ENCODE results near the gene PPA2. TPM values are rescaled to one million over a fixed set of nuclear protein-coding genes. Genes with fewer than 3 reads are reported as not detected.

PPA2 gene
- polyA plus RNA-seq, 2 donors, result 50.2 to 86.8 TPM

DNA sequence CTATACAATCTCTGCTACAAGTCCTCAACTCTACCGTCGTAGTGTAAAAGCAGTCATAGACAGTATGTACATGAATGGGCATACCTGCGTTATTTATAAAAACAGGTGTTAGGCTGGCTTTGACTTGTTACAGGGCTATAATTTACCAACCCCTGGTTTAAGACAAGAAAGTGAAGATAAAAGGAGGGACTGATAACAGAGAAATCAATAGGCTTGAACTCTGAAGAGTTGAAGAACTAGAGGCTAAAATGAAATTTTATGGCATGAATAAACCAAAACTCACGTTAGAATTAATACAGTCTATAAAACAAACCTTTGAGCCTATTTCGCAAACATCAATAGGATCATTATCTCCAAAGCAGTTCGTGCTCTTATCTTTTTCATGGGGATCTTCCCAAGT is 36.2 kb downstream of the PPA2 start:
- H3K9me3 ChIP-seq (ENCODE audit: control insufficient read depth in 2 of 2, insufficient read depth in 1 of 2, low read depth in 1 of 2, low read length in 1 of 2), result no peaks in the 10 kb centered on the region
- H3K27ac ChIP-seq (ENCODE audit: low read depth in 2 of 2, low read length in 1 of 2), result no peak overlapping the region
- WGBS, 2 donors, result 93 to 97% methylated on average over 6 of the region's 6 CpGs
- no peaks in the 10 kb centered on the region for H3K36me3 ChIP-seq (ENCODE audit: control insufficient read depth in 2 of 2, insufficient read depth in 2 of 2, low read length in 1 of 2)
- H3K4me3 ChIP-seq (ENCODE audit: low read depth in 1 of 2, low read length in 2 of 2), result no peak overlapping the region
- H3K27me3 ChIP-seq (ENCODE audit: control insufficient read depth in 1 of 2, insufficient read depth in 2 of 2, low read length in 2 of 2), result no peaks in the 10 kb centered on the region
- H3K4me1 ChIP-seq (ENCODE audit: control insufficient read depth in 2 of 2, insufficient read depth in 2 of 2, low read length in 1 of 2), result no peaks in the 10 kb centered on the region

DNA sequence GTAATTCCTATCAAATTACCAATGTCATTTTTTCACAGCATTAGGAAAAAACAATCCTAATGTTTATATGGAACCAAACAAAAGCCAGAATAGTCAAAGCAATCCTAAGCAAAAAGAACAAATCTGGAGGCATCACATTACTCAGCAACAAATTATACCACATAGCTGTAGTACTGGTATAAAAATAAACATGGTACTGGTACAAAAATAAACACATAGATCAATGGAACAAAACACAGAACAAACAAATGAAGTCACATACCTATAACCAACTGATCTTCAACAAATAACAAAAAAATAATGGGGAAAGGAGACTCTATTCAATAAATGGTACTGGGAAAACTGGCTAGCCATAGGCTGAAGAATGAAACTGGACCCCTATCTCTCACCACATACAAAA is 37.4 kb downstream of the PPA2 start:
- H3K4me1 ChIP-seq (ENCODE audit: control insufficient read depth in 2 of 2, insufficient read depth in 2 of 2, low read length in 1 of 2), result no peaks in the 10 kb centered on the region
- no peak overlapping the region for H3K4me3 ChIP-seq (ENCODE audit: low read depth in 1 of 2, low read length in 2 of 2)
- H3K9me3 ChIP-seq (ENCODE audit: control insufficient read depth in 2 of 2, insufficient read depth in 1 of 2, low read depth in 1 of 2, low read length in 1 of 2), result no peaks in the 10 kb centered on the region
- no peak overlapping the region for H3K27ac ChIP-seq (ENCODE audit: low read depth in 2 of 2, low read length in 1 of 2)
- no peaks in the 10 kb centered on the region for H3K27me3 ChIP-seq (ENCODE audit: control insufficient read depth in 1 of 2, insufficient read depth in 2 of 2, low read length in 2 of 2)
- H3K36me3 ChIP-seq (ENCODE audit: control insufficient read depth in 2 of 2, insufficient read depth in 2 of 2, low read length in 1 of 2), result no peaks in the 10 kb centered on the region

GRCh38 chr4:105434940-105435339 is 38.9 kb downstream of the PPA2 start:
- H3K27me3 ChIP-seq (ENCODE audit: control insufficient read depth in 1 of 2, insufficient read depth in 2 of 2, low read length in 2 of 2), result no peaks in the 10 kb centered on the region
- H3K4me3 ChIP-seq (ENCODE audit: low read depth in 1 of 2, low read length in 2 of 2), result no peak overlapping the region
- H3K27ac ChIP-seq (ENCODE audit: low read depth in 2 of 2, low read length in 1 of 2), result no peak overlapping the region
- no peaks in the 10 kb centered on the region for H3K4me1 ChIP-seq (ENCODE audit: control insufficient read depth in 2 of 2, insufficient read depth in 2 of 2, low read length in 1 of 2)
- H3K36me3 ChIP-seq (ENCODE audit: control insufficient read depth in 2 of 2, insufficient read depth in 2 of 2, low read length in 1 of 2), result no peaks in the 10 kb centered on the region
- 94 to 100% methylated on average over 3 of the region's 3 CpGs for WGBS, 2 donors
- H3K9me3 ChIP-seq (ENCODE audit: control insufficient read depth in 2 of 2, insufficient read depth in 1 of 2, low read depth in 1 of 2, low read length in 1 of 2), result no peaks in the 10 kb centered on the region

GRCh38 chr4:105433421-105433820 is 40.4 kb downstream of the PPA2 start:
- Histone ChIP-seq H3K36me3 (ENCODE audit: control insufficient read depth in 2 of 2, insufficient read depth in 2 of 2, low read length in 1 of 2) (no peaks in the 10 kb centered on the region), H3K27me3 (ENCODE audit: control insufficient read depth in 1 of 2, insufficient read depth in 2 of 2, low read length in 2 of 2) (no peaks in the 10 kb centered on the region), H3K4me3 (ENCODE audit: low read depth in 1 of 2, low read length in 2 of 2) (no peak overlapping the region), H3K4me1 (ENCODE audit: control insufficient read depth in 2 of 2, insufficient read depth in 2 of 2, low read length in 1 of 2) (no peaks in the 10 kb centered on the region), H3K9me3 (ENCODE audit: control insufficient read depth in 2 of 2, insufficient read depth in 1 of 2, low read depth in 1 of 2, low read length in 1 of 2) (no peaks in the 10 kb centered on the region), H3K27ac (ENCODE audit: low read depth in 2 of 2, low read length in 1 of 2) (no peak overlapping the region)
- 68 to 81% methylated on average over 3 of the region's 3 CpGs for WGBS, 2 donors

- H3K9me3 ChIP-seq (ENCODE audit: control insufficient read depth in 2 of 2, insufficient read depth in 1 of 2, low read depth in 1 of 2, low read length in 1 of 2), result no peaks in the 10 kb centered on the region
- H3K4me1 ChIP-seq (ENCODE audit: control insufficient read depth in 2 of 2, insufficient read depth in 2 of 2, low read length in 1 of 2), result no peaks in the 10 kb centered on the region
- H3K27me3 ChIP-seq (ENCODE audit: control insufficient read depth in 1 of 2, insufficient read depth in 2 of 2, low read length in 2 of 2), result no peaks in the 10 kb centered on the region
- no peak overlapping the region for H3K4me3 ChIP-seq (ENCODE audit: low read depth in 1 of 2, low read length in 2 of 2)
- 94 to 96% methylated on average over 4 of the region's 4 CpGs for WGBS, 2 donors
- H3K36me3 ChIP-seq (ENCODE audit: control insufficient read depth in 2 of 2, insufficient read depth in 2 of 2, low read length in 1 of 2), result no peaks in the 10 kb centered on the region
- H3K27ac ChIP-seq (ENCODE audit: low read depth in 2 of 2, low read length in 1 of 2), result no peak overlapping the region
Measured at GRCh38 chr4:105432438-105432837, 41.4 kb downstream of the PPA2 start.

- 3 to 25% methylated on average over 1 of the region's 1 CpG for WGBS, 2 donors
- peaks cover 5% of the 10 kb centered on the region in 2 donors for H3K36me3 ChIP-seq (ENCODE audit: control insufficient read depth in 2 of 2, insufficient read depth in 2 of 2, low read length in 1 of 2)
Measured at GRCh38 chr4:105430811-105431210, 43.1 kb downstream of the PPA2 start.

DNA sequence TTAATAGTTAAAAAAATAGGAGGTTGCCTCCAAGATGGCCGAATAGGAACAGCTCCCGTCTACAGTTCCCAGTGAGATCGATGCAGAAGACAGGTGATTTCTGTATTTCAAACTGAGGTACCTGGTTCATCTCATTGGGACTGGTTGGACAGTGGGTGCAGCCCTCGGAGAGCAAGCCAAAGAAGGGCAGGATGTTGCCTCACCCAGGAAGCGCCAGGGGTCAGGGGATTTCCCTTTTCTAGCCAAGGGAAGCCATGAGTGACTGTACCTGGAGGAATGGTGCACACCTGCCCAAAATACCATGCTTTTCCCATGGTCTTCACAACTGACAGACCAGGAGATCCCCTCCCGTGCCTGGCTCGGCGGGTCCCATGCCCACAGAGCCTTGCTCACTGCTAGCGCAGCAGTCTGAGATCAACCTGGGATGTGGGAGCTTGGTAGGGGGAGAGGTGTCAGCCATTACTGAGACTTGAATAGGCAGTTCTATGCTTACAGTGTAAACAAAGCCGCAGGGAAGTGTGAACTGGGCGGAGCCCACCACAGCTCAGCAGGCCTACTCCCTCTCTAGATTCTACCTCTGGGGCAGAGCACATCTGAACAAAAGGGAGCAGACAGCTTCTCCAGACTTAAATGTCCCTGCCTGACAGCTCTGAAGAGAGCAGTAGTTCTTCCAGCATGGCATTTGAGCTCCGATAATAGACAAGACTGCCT is 47.5 kb downstream of the PPA2 start:
- Histone ChIP-seq H3K9me3 (ENCODE audit: control insufficient read depth in 2 of 2, insufficient read depth in 1 of 2, low read depth in 1 of 2, low read length in 1 of 2) (no peaks in the 10 kb centered on the region), H3K4me3 (ENCODE audit: low read depth in 1 of 2, low read length in 2 of 2) (no peak overlapping the region), H3K27me3 (ENCODE audit: control insufficient read depth in 1 of 2, insufficient read depth in 2 of 2, low read length in 2 of 2) (no peaks in the 10 kb centered on the region), H3K27ac (ENCODE audit: low read depth in 2 of 2, low read length in 1 of 2) (no peak overlapping the region), H3K36me3 (ENCODE audit: control insufficient read depth in 2 of 2, insufficient read depth in 2 of 2, low read length in 1 of 2) (peaks cover 5% of the 10 kb centered on the region in 2 donors), H3K4me1 (ENCODE audit: control insufficient read depth in 2 of 2, insufficient read depth in 2 of 2, low read length in 1 of 2) (no peaks in the 10 kb centered on the region)
- 89 to 92% methylated on average over 12 of the region's 12 CpGs for WGBS, 2 donors

More at GRCh38 chr4:105430811-105431210, 43.1 kb downstream of the PPA2 start:
- Histone ChIP-seq H3K27me3 (ENCODE audit: control insufficient read depth in 1 of 2, insufficient read depth in 2 of 2, low read length in 2 of 2) (no peaks in the 10 kb centered on the region), H3K27ac (ENCODE audit: low read depth in 2 of 2, low read length in 1 of 2) (no peak overlapping the region), H3K4me3 (ENCODE audit: low read depth in 1 of 2, low read length in 2 of 2) (no peak overlapping the region), H3K9me3 (ENCODE audit: control insufficient read depth in 2 of 2, insufficient read depth in 1 of 2, low read depth in 1 of 2, low read length in 1 of 2) (no peaks in the 10 kb centered on the region), H3K4me1 (ENCODE audit: control insufficient read depth in 2 of 2, insufficient read depth in 2 of 2, low read length in 1 of 2) (no peaks in the 10 kb centered on the region)

DNA sequence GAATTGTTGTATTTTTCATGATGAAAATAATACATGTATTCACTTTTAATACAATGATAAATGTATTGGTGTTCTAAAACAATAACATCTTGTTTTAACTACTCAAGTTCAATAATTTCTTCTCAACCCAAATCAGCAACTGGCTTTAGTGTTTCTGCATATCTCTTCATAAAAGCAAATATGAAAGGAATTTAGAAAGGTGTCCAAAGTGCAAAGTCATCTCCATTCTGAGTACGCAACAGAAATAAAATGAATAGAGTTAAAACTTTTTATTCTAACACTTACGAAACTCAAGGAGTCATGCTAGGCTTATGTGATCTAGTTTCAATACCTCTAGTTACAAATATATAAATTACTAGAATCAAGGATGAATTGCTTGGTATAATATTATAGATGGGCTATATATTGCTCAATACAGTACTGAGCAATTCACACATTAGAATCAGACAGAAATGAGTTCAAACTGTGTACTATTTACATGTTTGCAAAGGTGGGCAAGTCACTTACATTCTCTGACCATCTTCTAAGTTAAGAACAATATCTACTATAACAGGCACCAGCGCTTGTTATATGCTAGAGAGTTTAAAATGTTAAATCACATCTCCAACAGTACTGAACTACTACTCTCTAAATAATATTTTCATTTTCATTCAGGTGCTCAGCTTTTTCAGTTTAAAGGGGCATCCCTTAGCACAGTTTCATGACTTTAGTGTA is 51.5 kb downstream of the PPA2 start:
- peaks cover 5% of the 10 kb centered on the region in 2 donors for H3K36me3 ChIP-seq (ENCODE audit: control insufficient read depth in 2 of 2, insufficient read depth in 2 of 2, low read length in 1 of 2)
- 66 to 80% methylated on average over 3 of the region's 3 CpGs for WGBS, 2 donors
- no peak overlapping the region for H3K4me3 ChIP-seq (ENCODE audit: low read depth in 1 of 2, low read length in 2 of 2)
- no peaks in the 10 kb centered on the region for H3K27me3 ChIP-seq (ENCODE audit: control insufficient read depth in 1 of 2, insufficient read depth in 2 of 2, low read length in 2 of 2)
- H3K9me3 ChIP-seq (ENCODE audit: control insufficient read depth in 2 of 2, insufficient read depth in 1 of 2, low read depth in 1 of 2, low read length in 1 of 2), result no peaks in the 10 kb centered on the region
- H3K4me1 ChIP-seq (ENCODE audit: control insufficient read depth in 2 of 2, insufficient read depth in 2 of 2, low read length in 1 of 2), result no peaks in the 10 kb centered on the region
- H3K27ac ChIP-seq (ENCODE audit: low read depth in 2 of 2, low read length in 1 of 2), result no peak overlapping the region

DNA sequence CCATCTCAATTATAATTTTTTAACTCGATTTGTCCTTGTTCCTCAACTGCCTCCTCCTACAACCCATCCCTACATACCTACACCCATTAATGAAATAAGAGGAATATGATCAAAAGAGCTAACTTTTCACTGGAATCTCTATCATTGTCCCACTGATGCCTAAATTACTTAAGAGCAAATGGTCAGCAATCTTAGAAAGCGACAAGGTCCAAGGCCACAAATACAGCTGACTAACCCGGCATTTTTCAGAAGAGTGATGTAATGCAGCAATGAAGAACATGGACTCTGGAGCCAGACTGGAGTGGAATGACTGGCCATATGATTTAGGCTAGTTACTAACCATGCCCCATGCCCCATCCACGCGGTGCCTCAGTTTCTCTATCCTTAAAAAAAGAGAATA is 56.2 kb downstream of the PPA2 start:
- no peaks in the 10 kb centered on the region for H3K27me3 ChIP-seq (ENCODE audit: control insufficient read depth in 1 of 2, insufficient read depth in 2 of 2, low read length in 2 of 2)
- H3K36me3 ChIP-seq (ENCODE audit: control insufficient read depth in 2 of 2, insufficient read depth in 2 of 2, low read length in 1 of 2), result peaks cover 0 to 14% of the 10 kb centered on the region in 2 donors
- WGBS, 2 donors, result 90 to 95% methylated on average over 5 of the region's 5 CpGs
- H3K4me3 ChIP-seq (ENCODE audit: low read depth in 1 of 2, low read length in 2 of 2), result no peak overlapping the region
- no peaks in the 10 kb centered on the region for H3K4me1 ChIP-seq (ENCODE audit: control insufficient read depth in 2 of 2, insufficient read depth in 2 of 2, low read length in 1 of 2)
- H3K27ac ChIP-seq (ENCODE audit: low read depth in 2 of 2, low read length in 1 of 2), result no peak overlapping the region
- H3K9me3 ChIP-seq (ENCODE audit: control insufficient read depth in 2 of 2, insufficient read depth in 1 of 2, low read depth in 1 of 2, low read length in 1 of 2), result no peaks in the 10 kb centered on the region

GRCh38 chr4:105415281-105415744 is 58.5 kb downstream of the PPA2 start:
- no peak overlapping the region for H3K27ac ChIP-seq (ENCODE audit: low read depth in 2 of 2, low read length in 1 of 2)
- 96 to 97% methylated on average over 12 of the region's 12 CpGs for WGBS, 2 donors
- H3K27me3 ChIP-seq (ENCODE audit: control insufficient read depth in 1 of 2, insufficient read depth in 2 of 2, low read length in 2 of 2), result no peaks in the 10 kb centered on the region
- H3K9me3 ChIP-seq (ENCODE audit: control insufficient read depth in 2 of 2, insufficient read depth in 1 of 2, low read depth in 1 of 2, low read length in 1 of 2), result no peaks in the 10 kb centered on the region
- no peaks in the 10 kb centered on the region for H3K4me1 ChIP-seq (ENCODE audit: control insufficient read depth in 2 of 2, insufficient read depth in 2 of 2, low read length in 1 of 2)
- H3K4me3 ChIP-seq (ENCODE audit: low read depth in 1 of 2, low read length in 2 of 2), result no peak overlapping the region
- H3K36me3 ChIP-seq (ENCODE audit: control insufficient read depth in 2 of 2, insufficient read depth in 2 of 2, low read length in 1 of 2), result peaks cover 0 to 14% of the 10 kb centered on the region in 2 donors

Measured in esophagus (tissue), 2 donors.